Activated CD4-positive, alpha-beta T cell treated with anti-CD3 and anti-CD28 coated beads for 24 hours (primary cell): ENCODE measurements around the gene PPP1R12B.
"Not testable (repeated sequence)": the region's sequence is repeated elsewhere in the genome, so short reads cannot be mapped to it uniquely, and the experiment has no call there.

Source experiments
- DNase-seq, 2 donors: peaks; one replicate each; pipeline ENCODE4 v3.0.0-alpha.2; 2020; ENCODE audit warnings: low read depth in 2 of 2

The PPP1R12B gene

GRCh38 chr1:202556037-202556436 is 207.5 kb downstream of the PPP1R12B start:
- not testable (repeated sequence) for DNase-seq

DNA sequence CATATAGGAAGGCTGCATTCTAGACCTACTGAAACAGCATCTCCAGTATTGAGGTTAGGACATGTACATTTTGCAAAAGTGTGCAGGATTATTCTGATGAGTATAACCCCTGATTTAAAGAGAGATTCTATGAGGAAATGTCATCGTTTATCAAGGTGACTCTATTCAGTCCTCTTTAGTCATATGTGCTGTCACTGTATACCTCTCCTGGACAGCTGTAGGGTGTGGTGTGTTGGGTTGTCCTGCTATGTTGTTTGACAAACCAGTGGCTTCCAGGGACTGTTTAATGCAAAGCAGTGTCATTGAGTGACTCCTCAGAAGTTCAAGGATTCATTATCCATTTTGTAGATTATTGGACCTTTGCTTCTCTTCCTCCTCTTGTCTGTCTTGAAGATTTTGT is 209.2 kb downstream of the PPP1R12B start:
- DNase-seq = not testable (repeated sequence)

- DNase-seq = no peak
These were observed 212.7 kb downstream of the PPP1R12B start for GRCh38 chr1:202561240-202561639.

DNA sequence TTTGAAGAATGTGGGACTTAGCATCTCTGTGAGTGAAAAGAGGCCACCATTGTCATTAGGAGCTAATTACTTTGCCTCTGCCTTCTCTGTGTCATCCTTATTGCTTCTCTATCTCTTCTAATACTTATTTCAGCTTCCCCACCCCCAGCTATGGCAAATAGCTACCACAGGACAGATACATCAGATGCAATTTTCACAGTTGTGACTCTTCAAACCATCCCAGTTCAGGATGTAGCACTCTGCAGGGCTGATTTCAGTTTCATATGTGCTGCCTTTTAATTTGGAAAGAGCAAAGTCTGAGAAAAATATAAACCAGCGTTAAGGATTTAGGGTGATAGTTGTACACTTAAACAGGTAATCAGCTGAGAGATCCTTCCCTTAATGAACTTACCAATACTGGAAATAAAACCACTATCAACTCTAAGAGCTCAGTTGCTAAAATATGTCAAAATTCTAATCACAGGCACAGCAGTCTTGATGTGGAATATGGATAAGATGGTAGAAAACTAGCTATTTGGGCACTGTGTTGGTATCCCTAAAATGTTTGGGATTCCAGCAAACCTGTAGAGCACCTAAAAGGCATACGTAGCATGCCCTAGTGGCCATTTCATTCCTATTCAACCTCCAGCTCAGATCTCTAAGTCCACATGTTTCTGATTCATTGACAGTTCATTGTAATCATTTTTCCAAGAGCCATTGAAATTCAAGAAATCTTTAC is 213.4 kb downstream of the PPP1R12B start:
- DNase-seq = no peak

GRCh38 chr1:202562444-202563060 is 214.1 kb downstream of the PPP1R12B start:
- DNase-seq = no peak

DNA sequence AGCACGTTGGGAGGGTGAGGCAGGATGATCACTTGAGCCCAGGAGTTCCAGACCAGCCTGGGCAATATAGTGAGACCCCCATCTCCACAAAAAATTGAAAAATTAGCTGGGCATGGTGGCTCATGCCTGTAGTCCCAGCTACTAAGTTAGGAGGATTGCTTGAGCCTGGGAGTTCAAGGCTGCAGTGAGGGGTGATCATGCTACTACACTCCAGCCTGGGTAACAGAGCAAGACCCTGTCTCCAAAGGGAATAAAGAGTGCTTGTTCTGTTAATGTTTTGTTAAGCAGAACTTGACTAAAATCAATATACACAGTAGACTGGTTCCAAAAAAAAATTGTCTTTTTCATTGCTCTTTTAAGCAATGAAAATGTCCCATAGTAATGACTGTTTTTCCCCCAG is 215.3 kb downstream of the PPP1R12B start:
- no peak for DNase-seq

DNA sequence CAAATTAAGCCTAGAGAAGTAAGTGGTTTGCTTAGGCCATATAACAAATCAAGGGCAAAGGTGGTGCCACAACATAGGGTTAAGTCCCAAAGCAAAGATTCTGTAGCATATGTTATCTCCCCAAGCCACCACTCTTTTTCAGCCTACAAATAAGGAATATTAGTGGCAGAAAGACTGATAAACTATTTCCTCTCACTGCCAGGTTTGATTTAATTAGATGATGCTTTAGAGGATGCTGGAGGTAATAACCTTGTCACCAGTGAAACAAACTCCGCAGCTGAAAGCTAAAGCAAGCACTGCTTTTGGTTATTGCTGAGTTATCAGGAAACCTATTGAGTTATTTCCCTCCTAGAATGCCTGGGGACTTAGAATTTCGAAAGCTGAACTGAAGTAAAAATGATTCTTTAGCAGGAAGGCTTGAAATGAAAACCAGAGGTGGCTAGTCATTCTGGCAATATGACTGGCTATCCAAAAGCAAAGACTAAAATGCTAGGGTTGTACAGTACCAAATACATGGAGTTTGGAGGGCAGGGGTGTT is 216.5 kb downstream of the PPP1R12B start:
- no peak for DNase-seq

DNA sequence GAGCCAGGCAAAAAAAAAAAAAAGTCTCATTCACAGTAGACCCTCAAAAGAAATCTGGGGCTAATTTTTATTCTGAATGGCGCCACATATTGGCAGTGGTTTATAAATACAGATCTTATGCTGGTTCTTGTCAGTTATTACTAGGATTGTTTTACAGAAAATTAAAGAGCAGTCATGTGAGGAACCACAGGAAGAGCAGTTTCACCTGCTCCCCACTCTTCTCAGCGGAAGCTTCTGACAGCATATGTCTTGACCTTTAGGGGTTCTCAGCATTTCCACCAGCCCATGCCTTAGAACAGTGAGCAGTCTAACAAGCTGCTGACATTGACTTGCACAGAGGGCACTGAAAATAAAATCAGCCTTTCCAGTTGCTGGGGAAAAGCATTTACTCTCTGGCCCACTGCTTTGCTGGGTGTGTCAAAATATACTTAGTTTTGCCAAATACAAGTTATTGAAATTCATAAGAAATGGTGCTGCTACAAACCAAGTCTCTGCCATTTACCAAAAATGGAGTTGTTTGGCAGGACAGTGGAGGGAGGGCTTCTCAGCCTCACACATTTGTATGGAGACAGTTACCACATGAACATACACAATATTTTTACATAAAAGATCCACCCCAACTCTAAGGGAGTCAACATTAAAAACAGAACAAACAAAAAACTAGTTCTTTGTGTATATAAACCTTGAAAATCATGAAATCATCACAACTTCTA is 217.5 kb downstream of the PPP1R12B start:
- no peak for DNase-seq

DNA sequence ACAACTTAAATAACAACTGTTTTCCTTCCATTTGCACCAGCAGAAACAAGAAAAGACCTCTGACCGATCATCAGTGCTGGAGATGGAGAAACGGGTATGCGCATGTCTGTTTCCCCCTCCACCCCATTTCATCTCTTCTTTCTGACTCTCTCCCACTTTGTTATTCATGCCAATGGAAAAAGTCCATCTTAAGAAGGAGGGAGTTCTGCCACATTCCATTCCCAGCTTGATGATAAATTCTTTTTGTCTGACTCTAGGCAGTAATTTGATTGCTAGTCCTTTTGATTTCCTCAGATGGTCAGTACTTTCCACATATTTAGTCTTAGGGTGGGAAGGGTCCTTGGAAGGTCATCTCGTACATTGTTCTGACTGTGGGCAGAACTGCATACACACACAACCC is 219.2 kb downstream of the PPP1R12B start:
- DNase-seq = no peak

- DNase-seq = no peak
These were observed 219.9 kb downstream of the PPP1R12B start for GRCh38 chr1:202568410-202568809.

DNA sequence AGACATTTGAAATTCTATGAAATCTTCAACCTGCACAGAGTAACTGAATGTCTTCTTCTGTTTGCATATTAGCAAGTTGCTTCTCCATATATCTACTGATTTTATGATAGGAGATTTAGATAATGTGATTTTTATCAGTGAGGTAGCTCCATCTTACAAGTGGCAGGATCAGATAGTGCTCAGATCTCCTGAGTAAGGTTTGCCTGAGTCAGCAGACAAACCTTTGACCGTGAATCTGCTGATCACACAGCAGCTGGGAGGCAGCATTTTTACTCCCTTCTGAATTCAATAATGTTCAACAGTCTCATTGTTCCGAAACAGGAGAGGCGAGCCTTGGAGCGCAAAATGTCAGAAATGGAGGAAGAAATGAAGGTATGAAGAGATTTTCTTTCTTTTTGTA is 220.3 kb downstream of the PPP1R12B start:
- no peak for DNase-seq

DNA sequence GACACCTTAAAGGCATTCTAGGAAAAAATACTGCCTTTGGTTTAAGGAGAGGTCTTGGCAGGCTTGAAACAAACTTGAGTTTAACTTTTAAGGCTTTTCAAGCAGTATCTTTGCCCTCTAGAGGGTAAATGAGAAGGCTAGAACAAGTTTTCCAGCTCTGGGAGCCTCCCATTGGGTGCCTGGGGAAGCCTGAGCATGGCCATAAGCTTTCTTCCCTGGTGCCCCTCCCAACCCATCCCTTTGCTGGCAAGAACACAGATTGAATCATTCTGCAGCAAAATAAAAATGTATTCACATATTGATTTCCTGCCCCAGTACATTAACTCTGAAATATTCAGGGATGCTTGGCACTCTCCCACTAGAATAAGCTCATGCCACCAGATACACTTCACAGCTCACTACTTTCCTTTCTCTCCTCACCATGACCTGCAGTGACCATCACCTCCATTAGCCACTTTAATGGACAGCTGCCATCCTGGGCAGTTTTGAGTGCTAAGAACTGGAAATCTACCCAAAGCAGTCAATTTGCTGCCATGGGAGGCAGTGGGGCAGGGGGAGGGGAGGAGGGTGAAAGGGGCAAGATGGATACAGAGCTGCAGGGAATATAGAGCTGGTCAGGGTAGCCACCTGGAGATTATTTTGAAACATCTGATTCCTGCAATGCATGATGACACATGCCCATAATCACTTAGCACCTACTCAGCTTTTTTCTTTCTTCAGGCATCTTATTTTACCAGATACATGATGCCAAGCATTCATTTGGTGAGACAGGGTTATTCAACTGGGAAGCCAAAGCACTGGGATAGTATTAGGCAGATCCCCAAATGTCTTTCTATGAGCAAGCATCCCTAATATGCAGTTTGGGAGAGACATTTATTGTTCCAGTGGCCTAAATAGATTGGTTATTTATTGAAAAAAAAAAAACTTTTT is 221.2 kb downstream of the PPP1R12B start:
- DNase-seq = no peak

GRCh38 chr1:202571719-202572339 is 223.3 kb downstream of the PPP1R12B start:
- DNase-seq = no peak

DNA sequence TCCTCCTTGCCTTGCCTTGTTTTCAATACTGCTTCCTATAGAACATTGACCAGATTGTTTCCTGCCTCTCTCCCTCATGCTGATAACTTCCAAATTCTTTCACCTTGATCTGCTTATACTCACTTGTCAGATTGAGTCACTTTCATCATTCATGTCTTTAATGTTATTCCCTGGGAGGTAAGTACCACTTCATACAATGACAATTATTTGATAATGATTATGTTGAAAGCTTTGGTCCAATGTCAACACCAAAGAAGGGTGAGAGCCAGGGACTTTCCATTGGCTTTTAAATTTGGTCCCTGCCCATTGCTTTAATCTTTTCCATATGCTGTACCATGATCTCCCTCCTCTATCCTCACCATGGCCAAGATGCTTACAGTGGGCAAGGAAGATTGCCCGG is 224.4 kb downstream of the PPP1R12B start:
- no peak for DNase-seq

DNA sequence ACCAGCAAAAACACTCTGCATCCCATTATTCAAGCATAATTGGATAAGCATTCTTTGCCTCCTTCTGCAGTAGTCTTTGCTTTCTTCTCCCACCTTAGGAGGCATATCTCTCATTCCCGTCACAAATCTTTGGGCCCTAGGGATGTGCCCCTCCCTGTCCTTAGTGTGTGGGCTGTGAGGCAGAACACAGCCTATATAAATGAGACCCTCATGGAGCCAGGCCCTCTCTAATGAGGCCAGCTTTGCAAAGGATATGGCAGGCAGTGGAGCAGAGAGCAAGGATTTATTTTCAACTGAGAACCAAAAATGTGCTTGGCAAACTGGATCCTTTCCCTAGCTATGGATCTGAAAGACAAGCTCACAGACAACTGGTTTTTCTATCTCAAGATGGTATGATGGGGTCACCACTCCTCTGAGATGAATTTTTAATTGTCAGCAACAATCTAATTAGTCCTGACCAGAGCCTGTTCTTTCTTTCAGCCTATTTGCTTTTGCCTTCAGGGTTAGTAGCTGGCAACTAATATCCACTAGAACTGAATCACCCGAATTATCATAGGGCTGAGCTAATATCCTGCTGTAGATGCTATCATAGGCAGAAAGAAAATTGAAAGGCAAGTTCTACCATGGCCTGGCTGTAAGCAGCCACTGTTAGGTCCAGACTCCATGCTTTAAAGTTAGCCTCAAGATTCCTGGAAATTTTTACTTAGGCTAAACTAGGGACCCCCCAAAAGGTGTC is 227.6 kb downstream of the PPP1R12B start:
- no peak for DNase-seq

GRCh38 chr1:202576816-202577215 is 228.3 kb downstream of the PPP1R12B start:
- no peak for DNase-seq

GRCh38 chr1:202577381-202577780 is 228.9 kb downstream of the PPP1R12B start:
- no peak for DNase-seq

GRCh38 chr1:202578001-202578504 is 229.6 kb downstream of the PPP1R12B start:
- no peak for DNase-seq

DNA sequence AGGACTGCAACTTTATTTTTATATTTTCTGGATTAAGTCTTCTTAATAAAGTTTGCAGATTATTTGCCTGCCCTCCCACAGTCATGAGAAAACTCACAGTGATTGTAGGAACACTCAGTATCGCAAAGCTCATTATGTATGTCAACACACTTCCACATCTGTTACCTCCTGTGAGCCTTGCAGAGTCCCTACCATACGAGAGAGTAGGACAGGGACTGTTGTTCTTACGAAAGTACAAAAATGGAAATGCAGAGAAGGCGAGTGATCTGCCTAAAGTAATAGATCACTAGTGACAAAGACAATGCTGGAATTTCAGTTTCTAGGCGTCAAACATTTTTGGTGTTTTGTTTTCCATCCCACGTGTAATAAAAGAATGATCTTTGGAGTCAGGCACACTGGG is 230.1 kb downstream of the PPP1R12B start:
- DNase-seq = no peak

DNA sequence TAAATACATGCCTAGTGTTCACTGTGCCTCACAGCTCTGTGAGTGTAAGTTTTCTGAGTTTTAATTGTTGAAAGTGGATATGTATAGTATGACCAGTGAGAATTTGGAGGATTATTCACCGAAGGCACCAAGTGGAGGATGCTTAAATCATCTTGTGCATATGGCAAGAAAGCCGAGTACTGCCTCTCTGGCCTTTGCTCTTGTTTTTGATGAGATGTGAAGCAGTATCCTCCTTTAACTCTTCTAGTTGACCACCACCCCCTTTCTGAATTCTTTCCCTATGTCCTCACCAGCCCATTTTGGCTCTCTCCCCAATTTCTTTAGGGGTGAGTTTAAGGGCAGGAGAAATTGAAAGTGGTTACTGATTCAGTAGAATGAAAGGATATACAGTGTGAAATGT is 231.3 kb downstream of the PPP1R12B start:
- DNase-seq = no peak
